Measurements from ENCODE around the gene MARCHF11. TPM values are rescaled to one million over a fixed set of nuclear protein-coding genes. Genes with fewer than 3 reads are reported as not detected.

The MARCHF11 gene
- total and polyA plus RNA-seq, 2 experiments from 2014 or later, result 0.17 to 1.5 TPM

GRCh38 chr5:16025681-16026080 lies 153.9 kb downstream of the MARCHF11 start (continued):
- no peak for TF ChIP-seq ZNF462 (CRISPR knock-in tag; IDR thresholded peaks at IDR 0.05)
- no peak for TF ChIP-seq EZH2phosphoT487 (IDR thresholded peaks at IDR 0.05; ENCODE audit: unreplicated experiment)
- TF ChIP-seq POLR2AphosphoS5 (IDR thresholded peaks at IDR 0.05; ENCODE audit: low read depth), result no peak
- no peak for TF ChIP-seq CREB1 (CRISPR knock-in tag; IDR thresholded peaks at IDR 0.05; ENCODE audit: low read depth)
- TF ChIP-seq EZH2 (IDR thresholded peaks at IDR 0.05; ENCODE audit: low read depth, unreplicated experiment), result no peak

GRCh38 chr5:16018970-16019369 lies 160.6 kb downstream of the MARCHF11 start:
- DNase-seq (ENCODE audit: low spot score) (no peak), ATAC-seq (no peak)
- Histone ChIP-seq H3K4me2 (no peak overlapping the region), H3K4me1 (ENCODE audit: insufficient read depth) (no peaks in the 10 kb centered on the region), H2AFZ (no peak overlapping the region), H3K27ac (ENCODE audit: low read depth) (no peak overlapping the region), H4K20me1 (replicated peaks; ENCODE audit: insufficient read depth) (no peaks in the 10 kb centered on the region), H3K79me2 (replicated peaks; ENCODE audit: insufficient read depth) (no peaks in the 10 kb centered on the region), H3K27me3 (ENCODE audit: insufficient read depth) (no peaks in the 10 kb centered on the region), H3K9me2 (ENCODE audit: insufficient read depth) (no peaks in the 10 kb centered on the region), H3F3A (replicated peaks; ENCODE audit: low read depth) (no peaks in the 10 kb centered on the region), H3K4me3 (no peak overlapping the region), H3K36me3 (ENCODE audit: insufficient read depth) (no peaks in the 10 kb centered on the region)
- Mint-ChIP-seq H3K27ac (no peak overlapping the region), H3K4me3 (no peak overlapping the region), H3K36me3 (ENCODE audit: low read depth) (no peaks in the 10 kb centered on the region), H3K9me3 (no peaks in the 10 kb centered on the region), H3K4me1 (no peaks in the 10 kb centered on the region), H3K27me3 (ENCODE audit: insufficient read depth, low read depth, poor library complexity) (no peaks in the 10 kb centered on the region)
- TF ChIP-seq ZNF114 (CRISPR knock-in tag; IDR thresholded peaks at IDR 0.05), result no peak
- TF ChIP-seq ZNF462 (CRISPR knock-in tag; IDR thresholded peaks at IDR 0.05), result no peak
- no peak for TF ChIP-seq JUNB (IDR thresholded peaks at IDR 0.05; ENCODE audit: unreplicated experiment)
- no peak for TF ChIP-seq EZH2 (IDR thresholded peaks at IDR 0.05; ENCODE audit: low read depth, unreplicated experiment)
- TF ChIP-seq STAT1 (IDR thresholded peaks at IDR 0.05; ENCODE audit: unreplicated experiment), result no peak
- TF ChIP-seq NANOG (IDR thresholded peaks at IDR 0.05; ENCODE audit: borderline replicate concordance), result no peak
- TF ChIP-seq ZNF331 (CRISPR knock-in tag; IDR thresholded peaks at IDR 0.05; ENCODE audit: low read depth), result no peak

Data from GM23338 (cell line).